Measurements from ENCODE around the gene SLX4IP. TPM values are rescaled to one million over a fixed set of nuclear protein-coding genes. Genes with fewer than 3 reads are reported as not detected.
A peak's percentile ranks its signal among the peaks of the same experiment; 100 is the strongest.

SLX4IP gene
- total RNA-seq, 1 experiment from 2014 or later = 6.4 TPM

DNA sequence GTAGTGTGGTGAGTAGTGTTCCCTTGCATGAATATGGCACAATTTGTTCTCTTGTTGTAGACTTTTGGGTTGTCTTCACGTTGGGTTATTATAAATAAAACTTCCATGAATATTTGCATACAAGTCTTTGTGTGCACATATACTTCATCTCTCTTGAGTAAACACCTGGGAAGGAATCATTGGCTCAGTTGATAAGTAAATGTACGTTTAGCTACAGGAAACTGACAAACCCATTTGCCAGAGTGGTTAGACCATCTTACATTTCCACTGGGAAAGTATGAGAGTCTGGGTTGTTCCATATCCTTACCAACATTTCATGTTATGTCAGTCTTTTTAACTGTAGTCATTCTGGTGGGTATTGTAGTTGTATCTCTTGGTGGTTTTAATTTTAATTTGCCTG, 119.2 kb downstream of the SLX4IP start:
- H3K27ac ChIP-seq (ENCODE audit: low read length) = peak overlapping the region; percentile 96
- intact Hi-C loops (cut with micrococcal nuclease) = loop anchor here (5.0 to 10.0 kb wide), 4 partner anchors 83 to 471 kb away; no protein-coding TSS in a partner anchor
- peaks cover 58% of the 10 kb centered on the region for H3K4me1 ChIP-seq (ENCODE audit: insufficient read depth, low read length)
- H2AFZ ChIP-seq (ENCODE audit: low read length) = no peak overlapping the region
- no peaks in the 10 kb centered on the region for H4K20me1 ChIP-seq (ENCODE audit: low read length)
- peak overlapping the region; percentile 72 for H3K9ac ChIP-seq (ENCODE audit: low read length)
- H3K9me3 ChIP-seq (ENCODE audit: low read length) = no peaks in the 10 kb centered on the region
- H3K79me2 ChIP-seq (ENCODE audit: low read length) = peaks cover 35% of the 10 kb centered on the region
- ATAC-seq (no peak), DNase-seq (no peak)
- no TSS peak for BruUV-seq (replicated peaks)
- H3K9me2 ChIP-seq (replicated peaks; ENCODE audit: low read length) = no peaks in the 10 kb centered on the region
- CTCF ChIA-PET = interaction anchor here (0.7 kb wide), 1 partner anchor 51 kb away, joined by 3 read pairs; no protein-coding TSS in a partner anchor
- no peaks in the 10 kb centered on the region for H3K36me3 ChIP-seq (ENCODE audit: low read depth, low read length)
- POLR2A ChIA-PET (ENCODE audit: unreplicated experiment) = no interaction called here
- H3K4me2 ChIP-seq (ENCODE audit: low read length) = no peak overlapping the region
- no peak overlapping the region for H3K4me3 ChIP-seq (ENCODE audit: low read length)
- no peaks in the 10 kb centered on the region for H3K27me3 ChIP-seq (ENCODE audit: low read length)
- TF ChIP-seq EZH2 (IDR thresholded peaks at IDR 0.05; ENCODE audit: low read length, unreplicated experiment) (no peak), EZH2phosphoT487 (IDR thresholded peaks at IDR 0.05; ENCODE audit: borderline replicate concordance, low read length) (no peak)
- TF ChIP-seq, protein P1, sequence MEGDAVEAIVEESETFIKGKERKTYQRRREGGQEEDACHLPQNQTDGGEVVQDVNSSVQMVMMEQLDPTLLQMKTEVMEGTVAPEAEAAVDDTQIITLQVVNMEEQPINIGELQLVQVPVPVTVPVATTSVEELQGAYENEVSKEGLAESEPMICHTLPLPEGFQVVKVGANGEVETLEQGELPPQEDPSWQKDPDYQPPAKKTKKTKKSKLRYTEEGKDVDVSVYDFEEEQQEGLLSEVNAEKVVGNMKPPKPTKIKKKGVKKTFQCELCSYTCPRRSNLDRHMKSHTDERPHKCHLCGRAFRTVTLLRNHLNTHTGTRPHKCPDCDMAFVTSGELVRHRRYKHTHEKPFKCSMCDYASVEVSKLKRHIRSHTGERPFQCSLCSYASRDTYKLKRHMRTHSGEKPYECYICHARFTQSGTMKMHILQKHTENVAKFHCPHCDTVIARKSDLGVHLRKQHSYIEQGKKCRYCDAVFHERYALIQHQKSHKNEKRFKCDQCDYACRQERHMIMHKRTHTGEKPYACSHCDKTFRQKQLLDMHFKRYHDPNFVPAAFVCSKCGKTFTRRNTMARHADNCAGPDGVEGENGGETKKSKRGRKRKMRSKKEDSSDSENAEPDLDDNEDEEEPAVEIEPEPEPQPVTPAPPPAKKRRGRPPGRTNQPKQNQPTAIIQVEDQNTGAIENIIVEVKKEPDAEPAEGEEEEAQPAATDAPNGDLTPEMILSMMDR (conservative IDR thresholded peaks at IDR 0.05; ENCODE audit: low read depth, low read length) = no peak
- peaks cover 3% of the 10 kb centered on the region for H3F3A ChIP-seq (ENCODE audit: low read length, unreplicated experiment)

DNA sequence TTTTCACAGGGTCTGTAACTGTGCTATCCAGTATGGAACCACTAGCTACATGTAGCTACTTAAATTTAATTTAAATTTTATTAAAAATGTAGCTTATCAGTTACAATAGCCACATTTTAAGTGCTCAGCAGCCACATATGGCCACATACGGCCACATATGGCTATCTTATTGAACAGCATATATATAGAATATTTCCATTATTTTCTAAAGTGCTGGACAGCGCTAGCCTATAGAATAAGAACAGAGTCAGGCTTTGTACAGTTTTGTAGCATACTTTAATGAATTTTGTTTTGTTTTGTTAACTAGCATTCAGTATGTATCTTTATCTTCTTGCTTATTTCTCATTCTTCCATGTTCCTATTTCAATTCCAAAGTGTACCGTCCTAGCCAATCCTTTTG, 120.3 kb downstream of the SLX4IP start:
- DNase-seq (no peak), ATAC-seq (no peak)
- H4K20me1 ChIP-seq (ENCODE audit: low read length) = no peaks in the 10 kb centered on the region
- peaks cover 3% of the 10 kb centered on the region for H3F3A ChIP-seq (ENCODE audit: low read length, unreplicated experiment)
- H3K4me2 ChIP-seq (ENCODE audit: low read length) = peak overlapping the region; percentile 56
- H3K4me3 ChIP-seq (ENCODE audit: low read length) = no peak overlapping the region
- POLR2A ChIA-PET (ENCODE audit: unreplicated experiment) = interaction anchor here (1.1 kb wide), 1 partner anchor 116 kb away, joined by 3 read pairs; no protein-coding TSS in a partner anchor
- no peak overlapping the region for H2AFZ ChIP-seq (ENCODE audit: low read length)
- no peaks in the 10 kb centered on the region for H3K9me2 ChIP-seq (replicated peaks; ENCODE audit: low read length)
- H3K27ac ChIP-seq (ENCODE audit: low read length) = peak overlapping the region; percentile 96
- peaks cover 69% of the 10 kb centered on the region for H3K4me1 ChIP-seq (ENCODE audit: insufficient read depth, low read length)
- H3K79me2 ChIP-seq (ENCODE audit: low read length) = peaks cover 41% of the 10 kb centered on the region
- TF ChIP-seq EZH2 (IDR thresholded peaks at IDR 0.05; ENCODE audit: low read length, unreplicated experiment) (no peak), EZH2phosphoT487 (IDR thresholded peaks at IDR 0.05; ENCODE audit: borderline replicate concordance, low read length) (no peak)
- TF ChIP-seq, protein P1 (conservative IDR thresholded peaks at IDR 0.05; ENCODE audit: low read depth, low read length) = no peak
- H3K36me3 ChIP-seq (ENCODE audit: low read depth, low read length) = no peaks in the 10 kb centered on the region
- intact Hi-C loops (cut with micrococcal nuclease) = loop anchor here (5.0 to 10.0 kb wide), 3 partner anchors 309 to 469 kb away; no protein-coding TSS in a partner anchor
- no peaks in the 10 kb centered on the region for H3K27me3 ChIP-seq (ENCODE audit: low read length)
- H3K9ac ChIP-seq (ENCODE audit: low read length) = peak overlapping the region; percentile 72
- no peaks in the 10 kb centered on the region for H3K9me3 ChIP-seq (ENCODE audit: low read length)
- CTCF ChIA-PET = no interaction called here
- no TSS peak for BruUV-seq (replicated peaks)

DNA sequence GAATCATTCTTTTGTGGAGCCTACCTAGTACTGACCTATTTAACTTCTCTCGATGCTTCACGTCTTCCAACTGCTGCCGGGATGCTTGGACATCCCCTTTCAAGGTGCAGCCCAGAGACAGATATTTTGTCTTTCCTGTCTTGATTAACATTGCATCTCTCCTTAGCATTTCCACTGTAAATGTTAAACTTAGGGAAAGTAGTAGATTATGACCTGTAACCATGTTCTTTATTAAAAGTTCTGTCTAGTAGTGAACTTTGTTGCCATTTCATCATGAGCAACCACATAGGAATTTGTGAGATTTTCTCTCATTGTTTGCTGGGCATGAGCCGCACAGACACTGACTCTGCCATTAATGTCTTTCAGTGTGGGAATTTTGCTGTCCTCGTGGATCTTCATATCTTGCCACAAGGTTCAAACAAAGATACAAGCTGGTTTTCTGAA, 120.8 kb downstream of the SLX4IP start:
- Histone ChIP-seq H3K36me3 (ENCODE audit: low read depth, low read length) (no peaks in the 10 kb centered on the region), H3K27me3 (ENCODE audit: low read length) (no peaks in the 10 kb centered on the region), H4K20me1 (ENCODE audit: low read length) (no peaks in the 10 kb centered on the region), H3K79me2 (ENCODE audit: low read length) (peaks cover 41% of the 10 kb centered on the region), H3F3A (ENCODE audit: low read length, unreplicated experiment) (peaks cover 3% of the 10 kb centered on the region), H3K4me1 (ENCODE audit: insufficient read depth, low read length) (peaks cover 74% of the 10 kb centered on the region), H3K4me2 (ENCODE audit: low read length) (peak overlapping the region; percentile 56), H3K9ac (ENCODE audit: low read length) (peak overlapping the region; percentile 72), H3K9me2 (replicated peaks; ENCODE audit: low read length) (no peaks in the 10 kb centered on the region), H2AFZ (ENCODE audit: low read length) (no peak overlapping the region; the same call in 1 of the 2 replicates), H3K4me3 (ENCODE audit: low read length) (no peak overlapping the region), H3K27ac (ENCODE audit: low read length) (peak overlapping the region; percentile 96), H3K9me3 (ENCODE audit: low read length) (no peaks in the 10 kb centered on the region)
- ATAC-seq = peak; percentile 64
- TF ChIP-seq EZH2phosphoT487 (IDR thresholded peaks at IDR 0.05; ENCODE audit: borderline replicate concordance, low read length) (no peak), EZH2 (IDR thresholded peaks at IDR 0.05; ENCODE audit: low read length, unreplicated experiment) (no peak)
- TF ChIP-seq, protein P1 (conservative IDR thresholded peaks at IDR 0.05; ENCODE audit: low read depth, low read length) = no peak
- intact Hi-C loops (cut with micrococcal nuclease) = loop anchor here (5.0 to 10.0 kb wide), 3 partner anchors 309 to 469 kb away; no protein-coding TSS in a partner anchor
- ChIA-PET CTCF (interaction anchor here (0.7 kb wide), 1 partner anchor 64 kb away, joined by 6 read pairs; no protein-coding TSS in a partner anchor), POLR2A (ENCODE audit: unreplicated experiment) (interaction anchor here (0.7 to 1.1 kb wide), 2 partner anchors 80 to 116 kb away, joined by 3 read pairs; no protein-coding TSS in a partner anchor)
- BruUV-seq (replicated peaks) = no TSS peak
- DNase-seq = peak; percentile 89

Data from PC-3 (cell line).